Thyroid gland (tissue), 4 donors: ENCODE data around the gene STYXL1.

Source experiments
- CTCF ChIP-seq, 6 experiments: fragments of 200-600 bp in 3 of 6; fragments of 450-650 bp in 3 of 6; sonication (generic) in 3 of 6; IDR thresholded peaks; one replicate each; pipeline ENCODE4 v1.5.1; 2016 to 2019; ENCODE audit warnings: antibody characterized with exemption in 6 of 6, mild to moderate bottlenecking in 2 of 6, inconsistent platforms in 1 of 6, moderate library complexity in 1 of 6
- POLR2A ChIP-seq, 2 donors: fragments of 450-650 bp; IDR thresholded peaks; one replicate each; pipeline ENCODE4 v1.6.1; 2017; ENCODE audit warnings: antibody characterized with exemption in 2 of 2, mild to moderate bottlenecking in 2 of 2, moderate library complexity in 1 of 2

GRCh38 chr7:75981203-75981452 is 66.7 kb downstream of the STYXL1 start:
- no peak for TF ChIP-seq CTCF (IDR thresholded peaks at IDR 0.05)
- no peak for TF ChIP-seq POLR2A (IDR thresholded peaks at IDR 0.05)
